IMR-90 (cell line): ENCODE results near the gene RYR3. TPM values are rescaled to one million over a fixed set of nuclear protein-coding genes. Genes with fewer than 3 reads are reported as not detected.

Experiments
- ATAC-seq: fragments of 200-7000 bp; cut with Tn5 transposase; 2 replicates; pipeline ENCODE4 v1.9.1; 2020; ENCODE audit warnings: low read depth, mild to moderate bottlenecking, moderate library complexity
- BruUV-seq: library from RNA; stranded (reverse); fragments of 400-500 nt; replicated peaks from 2 replicates; lab custom pipeline; 2021; lab: Mats Ljungman, UMichigan
- CTCF ChIA-PET: fragments of 300-600 bp; formaldehyde crosslinking; extraction: SDS; loops from one replicate; lab custom pipeline; 2021; ENCODE audit warnings: antibody characterized with exemption; lab: Yijun Ruan, JAX
- POLR2A ChIA-PET: fragments of 300-600 bp; sonication (Branson Sonifier 250); formaldehyde crosslinking; loops from one replicate; lab custom pipeline; 2022; ENCODE audit warnings: antibody characterized with exemption; ENCODE audit not compliant: unreplicated experiment; lab: Charles Lee
- DNase-seq: peaks from one replicate; pipeline ENCODE4 v3.0.0; 2013
- H2AFZ ChIP-seq: replicated peaks from 2 replicates; pipeline ENCODE3; 2013; ENCODE audit warnings: low read length, mild to moderate bottlenecking; ENCODE audit not compliant: poor library complexity
- H2AK5ac ChIP-seq: 2 replicates; pipeline ENCODE4 v1.6.1; 2013; ENCODE audit warnings: low read depth, low read length, inconsistent platforms
- H2AK9ac ChIP-seq: replicated peaks from 2 replicates; pipeline ENCODE3; 2013; ENCODE audit warnings: mild to moderate bottlenecking, low read depth, low read length, moderate library complexity; ENCODE audit not compliant: poor library complexity
- H2BK120ac ChIP-seq: 2 replicates; pipeline ENCODE4 v1.6.1; 2013; ENCODE audit warnings: low read depth, low read length, inconsistent platforms
- H2BK15ac ChIP-seq: 3 replicates; pipeline ENCODE4 v1.6.1; 2013; ENCODE audit warnings: low read depth, low read length, inconsistent platforms
- H2BK20ac ChIP-seq: 2 replicates; pipeline ENCODE4 v1.6.1; 2013; ENCODE audit warnings: low read depth, mild to moderate bottlenecking, inconsistent platforms, low read length, moderate library complexity
- H2BK5ac ChIP-seq: 2 replicates; pipeline ENCODE4 v1.6.1; 2013; ENCODE audit warnings: mild to moderate bottlenecking, low read depth, low read length, inconsistent platforms; ENCODE audit not compliant: poor library complexity, severe bottlenecking
- H3K14ac ChIP-seq: replicated peaks from 2 replicates; pipeline ENCODE4 v1.6.1; 2013; ENCODE audit warnings: low read depth, low read length, inconsistent platforms
- H3K18ac ChIP-seq: 2 replicates; pipeline ENCODE4 v1.6.1; 2013; ENCODE audit warnings: low read depth, low read length, control low read depth
- H3K23ac ChIP-seq: 2 replicates; pipeline ENCODE4 v1.6.1; 2013; ENCODE audit warnings: low read depth, low read length, inconsistent platforms
- H3K27ac ChIP-seq: 2 replicates; pipeline ENCODE4 v1.5.1; 2013; ENCODE audit warnings: mild to moderate bottlenecking, control low read depth, low read length; ENCODE audit not compliant: insufficient read depth
- H3K27me3 ChIP-seq: 2 replicates; pipeline ENCODE4 v1.6.1; 2013; ENCODE audit warnings: low read length; ENCODE audit not compliant: control insufficient read depth, insufficient read depth
- H3K36me3 ChIP-seq: 2 replicates; pipeline ENCODE4 v1.6.1; 2013; ENCODE audit warnings: low read length, mixed read lengths; ENCODE audit not compliant: control insufficient read depth, insufficient read depth
- H3K4ac ChIP-seq: 2 replicates; pipeline ENCODE4 v1.6.1; 2013; ENCODE audit warnings: low read depth, low read length, inconsistent platforms
- H3K4me1 ChIP-seq: 2 replicates; pipeline ENCODE4 v1.6.1; 2013; ENCODE audit warnings: low read length, mixed read lengths; ENCODE audit not compliant: control insufficient read depth, insufficient read depth
- H3K4me2 ChIP-seq: 2 replicates; pipeline ENCODE4 v1.6.1; 2013; ENCODE audit warnings: low read depth, mild to moderate bottlenecking, control low read depth, low read length, moderate library complexity
- H3K4me3 ChIP-seq: 2 replicates; pipeline ENCODE4 v1.5.1; 2013; ENCODE audit warnings: low read depth, mild to moderate bottlenecking, control low read depth, low read length, moderate library complexity; ENCODE audit not compliant: insufficient read depth
- H3K56ac ChIP-seq: 2 replicates; pipeline ENCODE4 v1.6.1; 2013; ENCODE audit warnings: low read length, inconsistent platforms; ENCODE audit not compliant: insufficient read depth; ENCODE audit errors: extremely low read depth
- H3K79me1 ChIP-seq, 2 experiments: 2 replicates each; pipeline ENCODE4 v1.6.1; 2013; ENCODE audit warnings: low read length in 2 of 2, inconsistent platforms in 1 of 2, low read depth in 1 of 2
- H3K9ac ChIP-seq: 2 replicates; pipeline ENCODE4 v1.6.1; 2013; ENCODE audit warnings: low read depth, low read length, control low read depth
- H3K9me1 ChIP-seq: 2 replicates; pipeline ENCODE4 v1.6.1; 2013; ENCODE audit warnings: low read length, inconsistent platforms; ENCODE audit not compliant: insufficient read depth
- H3K9me3 ChIP-seq: 2 replicates; pipeline ENCODE4 v1.6.1; 2013; ENCODE audit warnings: low read length; ENCODE audit not compliant: control insufficient read depth, insufficient read depth
- H4K20me1 ChIP-seq: 2 replicates; pipeline ENCODE4 v1.6.1; 2013; ENCODE audit warnings: low read length, inconsistent platforms; ENCODE audit not compliant: insufficient read depth
- H4K5ac ChIP-seq: 2 replicates; pipeline ENCODE4 v1.6.1; 2013; ENCODE audit warnings: mild to moderate bottlenecking, low read depth, low read length, control low read depth
- H4K8ac ChIP-seq, 2 experiments: 2 replicates each; pipeline ENCODE4 v1.6.1; 2013; ENCODE audit warnings: low read depth in 2 of 2, low read length in 2 of 2, control low read depth in 1 of 2, inconsistent platforms in 1 of 2
- H4K91ac ChIP-seq: 2 replicates; pipeline ENCODE4 v1.6.1; 2013; ENCODE audit warnings: low read depth, low read length, inconsistent platforms; ENCODE audit not compliant: insufficient read depth
- BHLHE40 ChIP-seq: fragments of 150-350 bp; IDR thresholded peaks from 2 replicates; pipeline ENCODE4 v1.6.1; 2016; ENCODE audit warnings: mild to moderate bottlenecking, low read depth, low read length
- CHD1 ChIP-seq: IDR thresholded peaks from 2 replicates; pipeline ENCODE4 v1.6.1; 2012; ENCODE audit warnings: low read depth, low read length, improper control_type of control experiment
- CTCF ChIP-seq: conservative IDR thresholded peaks from 2 replicates; pipeline ENCODE4 v1.5.1; 2012; ENCODE audit warnings: mild to moderate bottlenecking, low read depth, low read length, improper control_type of control experiment
- ELK1 ChIP-seq: fragments of 150-350 bp; IDR thresholded peaks from 2 replicates; pipeline ENCODE4 v1.6.1; 2016; ENCODE audit warnings: low read depth, mild to moderate bottlenecking, low read length, moderate library complexity, borderline replicate concordance
- MAFK ChIP-seq: IDR thresholded peaks from 2 replicates; pipeline ENCODE4 v1.6.1; 2012; ENCODE audit warnings: low read depth, low read length, improper control_type of control experiment
- MXI1 ChIP-seq: IDR thresholded peaks from 2 replicates; pipeline ENCODE4 v1.6.1; 2012; ENCODE audit warnings: low read depth, mild to moderate bottlenecking, low read length, moderate library complexity, borderline replicate concordance
- NFE2L2 ChIP-seq: fragments of 150-350 bp; IDR thresholded peaks from 2 replicates; pipeline ENCODE4 v1.6.1; 2016; ENCODE audit warnings: low read depth, mild to moderate bottlenecking, low read length
- POLR2A ChIP-seq: IDR thresholded peaks from 2 replicates; pipeline ENCODE4 v1.6.1; 2012; ENCODE audit warnings: mild to moderate bottlenecking, low read depth, low read length
- RAD21 ChIP-seq: IDR thresholded peaks from 2 replicates; pipeline ENCODE4 v1.6.1; 2012; ENCODE audit warnings: low read length, improper control_type of control experiment
- RCOR1 ChIP-seq: IDR thresholded peaks from 2 replicates; pipeline ENCODE4 v1.6.1; 2012; ENCODE audit warnings: mild to moderate bottlenecking, low read length, improper control_type of control experiment; ENCODE audit not compliant: insufficient replicate concordance
- SMC3 ChIP-seq: fragments of 150-350 bp; IDR thresholded peaks from 2 replicates; pipeline ENCODE4 v1.6.1; 2016; ENCODE audit warnings: low read depth, mild to moderate bottlenecking, antibody characterized with exemption, low read length, moderate library complexity
- USF2 ChIP-seq: fragments of 150-350 bp; IDR thresholded peaks from 2 replicates; pipeline ENCODE4 v1.6.1; 2017; ENCODE audit warnings: mild to moderate bottlenecking, antibody characterized with exemption, low read length, low read depth
- WGBS, 2 experiments: methylation state at CpG; one replicate each; pipeline versions ENCODE4 v1.1.5 to v1.1.7; 2013; ENCODE audit warnings: missing lambda C conversion rate in 2 of 2; ENCODE audit not compliant: insufficient read length in 1 of 2; ENCODE audit errors: extremely low coverage in 2 of 2; 5-methylcytosine and 5-hydroxymethylcytosine counted together
- dilution Hi-C: fragments of 300-500 bp; cut with HindIII; formaldehyde crosslinking; loops from one replicate; pipeline ENCODE4 v1.14.3; 2018; ENCODE audit warnings: low sequenced_read_pairs; ENCODE audit not compliant: unreplicated experiment
- in situ Hi-C: fragments of 300-500 bp; cut with MboI; formaldehyde crosslinking; loops from 3 replicates; pipeline ENCODE4 v1.14.3; 2019; ENCODE audit warnings: low sequenced_read_pairs, inconsistent platforms, mixed read lengths
- intact Hi-C: fragments of 100-400 bp; cut with micrococcal nuclease; formaldehyde crosslinking; loops from 2 replicates; pipeline ENCODE4 v1.10.0; 2022
- polyA plus RNA-seq, 3 experiments: library from polyadenylated mRNA; depleted of rRNA; stranded (reverse); fragments of >200 nt; gene quantifications; 2 replicates each; pipeline ENCODE4 v1.2.3, GENCODE V29; 2012; ENCODE audit warnings: low replicate concordance in 1 of 3
- total RNA-seq: library from RNA; depleted of rRNA; stranded (reverse); fragments of >200 nt; gene quantifications from 2 replicates; pipeline ENCODE4 v1.2.3, GENCODE V29; 2012

Gene RYR3
- total and polyA plus RNA-seq, 2 of the 4 experiments (the other 2 are of a cell fraction) = 0.18 TPM; not detected in 1

- BruUV-seq = no TSS peak
- WGBS, 2 experiments = no CpG with 5 or more reads among the region's 5 CpGs
- H3K9ac ChIP-seq = no peak overlapping the region
Observed at GRCh38 chr15:33314069-33314468, 3.3 kb downstream of the RYR3 start.

More at GRCh38 chr15:33314069-33314468, 3.3 kb downstream of the RYR3 start:
- ATAC-seq (no peak), DNase-seq (no peak)
- H3K4ac ChIP-seq = no peak overlapping the region
- POLR2A ChIA-PET = no interaction called here
- no peak overlapping the region for H2AK9ac ChIP-seq
- in situ Hi-C loops = no loop called here
- dilution Hi-C loops = no loop called here
- no peak overlapping the region for H3K56ac ChIP-seq
- H3K79me1 ChIP-seq = no peaks in the 10 kb centered on the region
- H3K4me1 ChIP-seq = no peaks in the 10 kb centered on the region
- TF ChIP-seq RAD21 (no peak), CTCF (no peak), POLR2A (no peak), CHD1 (no peak), USF2 (no peak), MAFK (no peak), NFE2L2 (no peak), SMC3 (no peak), RCOR1 (no peak), ELK1 (no peak), MXI1 (no peak), BHLHE40 (no peak)
- no peak overlapping the region for H2BK120ac ChIP-seq
- H4K91ac ChIP-seq = no peak overlapping the region
- no peaks in the 10 kb centered on the region for H3K9me3 ChIP-seq
- H2AK5ac ChIP-seq = no peak overlapping the region
- no peak overlapping the region for H4K8ac ChIP-seq
- H4K20me1 ChIP-seq = no peaks in the 10 kb centered on the region
- CTCF ChIA-PET = interaction anchor here (0.6 to 0.7 kb wide), 2 partner anchors 19 to 377 kb away, joined by 3 read pairs; no protein-coding TSS in a partner anchor
- no peak overlapping the region for H2BK5ac ChIP-seq
- H3K27ac ChIP-seq = no peak overlapping the region
- no peak overlapping the region for H3K14ac ChIP-seq
- H4K5ac ChIP-seq = no peak overlapping the region
- H3K4me2 ChIP-seq = no peak overlapping the region
- no peaks in the 10 kb centered on the region for H3K36me3 ChIP-seq
- no peak overlapping the region for H3K18ac ChIP-seq
- peaks cover 36% of the 10 kb centered on the region for H3K27me3 ChIP-seq
- no peak overlapping the region for H3K23ac ChIP-seq
- intact Hi-C loops = no loop called here
- no peak overlapping the region for H2BK15ac ChIP-seq
- H3K9me1 ChIP-seq = no peaks in the 10 kb centered on the region
- no peak overlapping the region for H2AFZ ChIP-seq
- no peak overlapping the region for H3K4me3 ChIP-seq
- no peak overlapping the region for H2BK20ac ChIP-seq
